H9 (cell line): ENCODE data around the gene IKZF1. TPM values are rescaled to one million over a fixed set of nuclear protein-coding genes. Genes with fewer than 3 reads are reported as not detected.

Experiments used
- DNase-seq: peaks from one replicate; pipeline ENCODE4 v3.0.0-alpha.2; 2017
- H2AFZ ChIP-seq: one replicate; pipeline ENCODE4 v1.6.1; 2013; ENCODE audit warnings: mild to moderate bottlenecking, low read length, control low read depth, moderate library complexity
- H2AK5ac ChIP-seq: 2 replicates; pipeline ENCODE4 v1.6.1; 2013; ENCODE audit warnings: low read length, control low read depth, mixed read lengths; ENCODE audit not compliant: insufficient read length
- H2BK120ac ChIP-seq: one replicate; pipeline ENCODE4 v1.6.1; 2013; ENCODE audit warnings: low read depth, mild to moderate bottlenecking, low read length, control low read depth, inconsistent platforms; ENCODE audit not compliant: poor library complexity, severe bottlenecking
- H2BK12ac ChIP-seq: 2 replicates; pipeline ENCODE4 v1.6.1; 2013; ENCODE audit warnings: low read length, control low read depth, mixed read lengths, low read depth; ENCODE audit not compliant: insufficient read length
- H2BK15ac ChIP-seq: 2 replicates; pipeline ENCODE4 v1.6.1; 2013; ENCODE audit warnings: low read depth, low read length, control low read depth
- H2BK20ac ChIP-seq: one replicate; pipeline ENCODE4 v1.6.1; 2013; ENCODE audit warnings: low read depth, mild to moderate bottlenecking, low read length, control low read depth, inconsistent platforms; ENCODE audit not compliant: poor library complexity, severe bottlenecking
- H2BK5ac ChIP-seq: 2 replicates; pipeline ENCODE4 v1.6.1; 2013; ENCODE audit warnings: low read length, control low read depth, mixed read lengths; ENCODE audit not compliant: insufficient read length
- H3K14ac ChIP-seq: 2 replicates; pipeline ENCODE4 v1.6.1; 2013; ENCODE audit warnings: low read length, control low read depth; ENCODE audit not compliant: insufficient read depth
- H3K18ac ChIP-seq: 2 replicates; pipeline ENCODE4 v1.6.1; 2013; ENCODE audit warnings: low read depth, mild to moderate bottlenecking, mixed read lengths, low read length, control low read depth; ENCODE audit not compliant: insufficient read length
- H3K23ac ChIP-seq: 2 replicates; pipeline ENCODE4 v1.6.1; 2013; ENCODE audit warnings: low read length, control low read depth, mixed read lengths, low read depth; ENCODE audit not compliant: insufficient read length
- H3K23me2 ChIP-seq: 2 replicates; pipeline ENCODE4 v1.6.1; 2013; ENCODE audit warnings: low read depth, mild to moderate bottlenecking, mixed read lengths, low read length, control low read depth; ENCODE audit not compliant: insufficient read length, poor library complexity, severe bottlenecking
- H3K27ac ChIP-seq: 2 replicates; pipeline ENCODE4 v1.5.1; 2013; ENCODE audit warnings: low read length, control low read depth, mixed read lengths, low read depth; ENCODE audit not compliant: insufficient read length
- H3K27me3 ChIP-seq: 2 replicates; pipeline ENCODE4 v1.6.1; 2013; ENCODE audit warnings: low read length, control low read depth, inconsistent platforms; ENCODE audit not compliant: insufficient read depth
- H3K4ac ChIP-seq: 2 replicates; pipeline ENCODE4 v1.6.1; 2013; ENCODE audit warnings: low read depth, mild to moderate bottlenecking, control low read depth, inconsistent platforms, low read length, moderate library complexity
- H3K4me1 ChIP-seq: 2 replicates; pipeline ENCODE4 v1.6.1; 2013; ENCODE audit warnings: low read length, control low read depth, inconsistent platforms; ENCODE audit not compliant: insufficient read depth
- H3K4me2 ChIP-seq: 2 replicates; pipeline ENCODE4 v1.6.1; 2013; ENCODE audit warnings: low read length, control low read depth, mixed read lengths; ENCODE audit not compliant: insufficient read length, insufficient read depth
- H3K56ac ChIP-seq: 2 replicates; pipeline ENCODE4 v1.6.1; 2013; ENCODE audit warnings: low read depth, mild to moderate bottlenecking, mixed read lengths, low read length, control low read depth; ENCODE audit not compliant: insufficient read length
- H3K79me1 ChIP-seq: 2 replicates; pipeline ENCODE4 v1.6.1; 2013; ENCODE audit warnings: low read depth, mild to moderate bottlenecking, moderate library complexity, low read length, control low read depth, inconsistent platforms; ENCODE audit not compliant: insufficient read depth, poor library complexity, severe bottlenecking
- H3K79me2 ChIP-seq: 2 replicates; pipeline ENCODE4 v1.6.1; 2013; ENCODE audit warnings: low read length, control low read depth, inconsistent platforms; ENCODE audit not compliant: insufficient read depth
- H3K9ac ChIP-seq: 2 replicates; pipeline ENCODE4 v1.6.1; 2013; ENCODE audit warnings: low read length, control low read depth, mixed read lengths; ENCODE audit not compliant: insufficient read length; ENCODE audit errors: extremely low read depth
- H3K9me3 ChIP-seq: one replicate; pipeline ENCODE4 v1.6.1; 2013; ENCODE audit warnings: low read depth, low read length, inconsistent platforms; ENCODE audit not compliant: control insufficient read depth
- H3T11ph ChIP-seq: one replicate; pipeline ENCODE4 v1.6.1; 2013; ENCODE audit warnings: mild to moderate bottlenecking, low read length, control low read depth, inconsistent platforms
- H4K20me1 ChIP-seq: one replicate; pipeline ENCODE4 v1.6.1; 2013; ENCODE audit not compliant: control insufficient read depth, insufficient read length, insufficient read depth
- H4K5ac ChIP-seq: 2 replicates; pipeline ENCODE4 v1.6.1; 2013; ENCODE audit warnings: low read depth, mild to moderate bottlenecking, mixed read lengths, low read length, control low read depth; ENCODE audit not compliant: insufficient read length
- H4K8ac ChIP-seq: replicated peaks from 2 replicates; pipeline ENCODE4 v1.6.1; 2013; ENCODE audit warnings: low read length, control low read depth, mixed read lengths, low read depth; ENCODE audit not compliant: insufficient read length
- H4K91ac ChIP-seq: 2 replicates; pipeline ENCODE4 v1.6.1; 2013; ENCODE audit warnings: low read depth, mild to moderate bottlenecking, moderate library complexity, mixed read lengths, low read length, control low read depth; ENCODE audit not compliant: insufficient read length
- H3K27ac Mint-ChIP-seq, 3 experiments: 2 replicates in 2 of 3; 3 replicates in 1 of 3; pipeline ENCODE4 v1.8.0; 2020 to 2021; ENCODE audit warnings: mixed read lengths in 3 of 3, mild to moderate bottlenecking in 1 of 3, moderate library complexity in 1 of 3
- H3K27me3 Mint-ChIP-seq: 2 replicates; pipeline ENCODE4 v1.8.0; 2021; ENCODE audit warnings: low read depth, mild to moderate bottlenecking, moderate library complexity, mixed read lengths
- H3K36me3 Mint-ChIP-seq, 3 experiments: 2 replicates in 2 of 3; 3 replicates in 1 of 3; pipeline ENCODE4 v1.8.0; 2020 to 2021; ENCODE audit warnings: low read depth in 3 of 3, mixed read lengths in 3 of 3; ENCODE audit not compliant: insufficient read depth in 1 of 3
- H3K4me1 Mint-ChIP-seq, 2 experiments: 2 replicates each; pipeline ENCODE4 v1.8.0; 2020; ENCODE audit warnings: mixed read lengths in 2 of 2
- H3K4me3 Mint-ChIP-seq, 2 experiments: 2 replicates in 1 of 2; 3 replicates in 1 of 2; pipeline ENCODE4 v1.8.0; 2020 to 2021; ENCODE audit warnings: mild to moderate bottlenecking in 2 of 2, mixed read lengths in 2 of 2, moderate library complexity in 1 of 2
- H3K9me3 Mint-ChIP-seq, 2 experiments: 2 replicates in 1 of 2; 3 replicates in 1 of 2; pipeline ENCODE4 v1.8.0; 2020; ENCODE audit warnings: mild to moderate bottlenecking in 2 of 2, mixed read lengths in 2 of 2, moderate library complexity in 1 of 2
- CTCF ChIP-seq: fragments of 200-600 bp; sonication (generic); conservative IDR thresholded peaks from 3 replicates; pipeline ENCODE4 v1.8.0; 2021; ENCODE audit warnings: antibody characterized with exemption, mild to moderate bottlenecking
- total RNA-seq: library from RNA; stranded (reverse); gene quantifications from 2 replicates; pipeline ENCODE4 v1.2.1, GENCODE V29; 2021

Gene IKZF1
- total RNA-seq, 1 experiment from 2014 or later: 0.98 TPM

GRCh38 chr7:50292165-50292757 lies 12.3 kb upstream of the IKZF1 start:
- no peak overlapping the region for H3K9ac ChIP-seq
- no peak for DNase-seq
- no peak overlapping the region for H3T11ph ChIP-seq
- no peak overlapping the region for H4K5ac ChIP-seq
- no peak overlapping the region for H3K27ac ChIP-seq
- no peaks in the 10 kb centered on the region for H3K27me3 ChIP-seq
- no peaks in the 10 kb centered on the region for H3K79me2 ChIP-seq
- no peak overlapping the region for H3K56ac ChIP-seq
- no peak overlapping the region for H3K4me3 Mint-ChIP-seq
- no peak overlapping the region for H3K23ac ChIP-seq
- H3K9me3 ChIP-seq: no peaks in the 10 kb centered on the region
- no peaks in the 10 kb centered on the region for H3K4me1 Mint-ChIP-seq
- no peaks in the 10 kb centered on the region for H3K36me3 Mint-ChIP-seq
- H3K23me2 ChIP-seq: no peaks in the 10 kb centered on the region
- no peak overlapping the region for H4K91ac ChIP-seq
- TF ChIP-seq CTCF: no peak
- no peaks in the 10 kb centered on the region; the same call in 1 of the 2 replicates for H3K27me3 Mint-ChIP-seq
- no peaks in the 10 kb centered on the region; a peak in 1 of 5 replicates for H3K9me3 Mint-ChIP-seq
- H3K4me1 ChIP-seq: no peaks in the 10 kb centered on the region
- no peak overlapping the region for H2BK20ac ChIP-seq
- no peak overlapping the region for H3K4ac ChIP-seq
- H2BK12ac ChIP-seq: no peak overlapping the region
- H3K18ac ChIP-seq: no peak overlapping the region
- H3K27ac Mint-ChIP-seq: no peak overlapping the region
- no peaks in the 10 kb centered on the region for H3K79me1 ChIP-seq
- no peak overlapping the region for H2BK15ac ChIP-seq
- H3K14ac ChIP-seq: no peak overlapping the region
- no peak overlapping the region for H4K8ac ChIP-seq
- no peak overlapping the region for H3K4me2 ChIP-seq
- no peak overlapping the region for H2BK120ac ChIP-seq
- H4K20me1 ChIP-seq: no peaks in the 10 kb centered on the region
- H2AFZ ChIP-seq: no peak overlapping the region
- H2BK5ac ChIP-seq: no peak overlapping the region
- no peak overlapping the region for H2AK5ac ChIP-seq
